Neural cell (in vitro differentiated cells): ENCODE data around the gene KCNIP3. TPM values are rescaled to one million over a fixed set of nuclear protein-coding genes. Genes with fewer than 3 reads are reported as not detected.

Experiments
- H2AFZ ChIP-seq: fragments of 200-600, 300-800 bp; sonication (generic), shearing (Covaris generic); 2 replicates; pipeline ENCODE4 v1.6.0; 2014; ENCODE audit warnings: low read depth, mild to moderate bottlenecking, antibody characterized with exemption, low read length, moderate library complexity
- H3F3A ChIP-seq: fragments of 200-600 bp; shearing (Covaris generic); 2 replicates; pipeline ENCODE4 v1.6.1; 2016; ENCODE audit warnings: mild to moderate bottlenecking, moderate library complexity, mixed read lengths, antibody characterized with exemption, low read length; ENCODE audit not compliant: insufficient read depth, poor library complexity, severe bottlenecking
- H3K27ac ChIP-seq: fragments of 200-600, 300-800 bp; sonication (generic), shearing (Covaris generic); 2 replicates; pipeline ENCODE4 v1.5.1; 2014; ENCODE audit warnings: mild to moderate bottlenecking, low read length, moderate library complexity
- H3K27me3 ChIP-seq: fragments of 300-800, 200-600 bp; sonication (generic), shearing (Covaris generic); 2 replicates; pipeline ENCODE4 v1.6.0; 2014; ENCODE audit warnings: mild to moderate bottlenecking, low read depth, low read length, moderate library complexity; ENCODE audit not compliant: insufficient read depth
- H3K36me3 ChIP-seq: fragments of 300-800, 200-600 bp; sonication (generic), shearing (Covaris generic); 2 replicates; pipeline ENCODE4 v1.5.1; 2014; ENCODE audit warnings: mild to moderate bottlenecking, antibody characterized with exemption, low read length, moderate library complexity; ENCODE audit not compliant: insufficient read depth
- H3K4me2 ChIP-seq: fragments of 300-800, 200-600 bp; sonication (generic), shearing (Covaris generic); 2 replicates; pipeline ENCODE4 v1.6.0; 2014; ENCODE audit warnings: mild to moderate bottlenecking, low read length
- H3K4me3 ChIP-seq: fragments of 300-800, 200-600 bp; sonication (generic), shearing (Covaris generic); 2 replicates; pipeline ENCODE4 v1.5.1; 2014; ENCODE audit warnings: mild to moderate bottlenecking, low read length, moderate library complexity
- H3K79me2 ChIP-seq: fragments of 200-600 bp; shearing (Covaris generic); replicated peaks from 2 replicates; pipeline ENCODE4 v1.6.0; 2014; ENCODE audit warnings: mild to moderate bottlenecking, low read length, moderate library complexity; ENCODE audit not compliant: insufficient read depth
- H3K9ac ChIP-seq: fragments of 300-800, 200-600 bp; sonication (generic), shearing (Covaris generic); 2 replicates; pipeline ENCODE4 v1.6.1; 2016; ENCODE audit warnings: mild to moderate bottlenecking, low read length, mixed read lengths
- H3K9me2 ChIP-seq: fragments of 200-600 bp; shearing (Covaris generic); 2 replicates; pipeline ENCODE4 v1.6.1; 2016; ENCODE audit warnings: mild to moderate bottlenecking, low read length, mixed read lengths; ENCODE audit not compliant: insufficient read depth
- H3K9me3 ChIP-seq: fragments of 200-600, 300-800 bp; sonication (generic), shearing (Covaris generic); 2 replicates; pipeline ENCODE4 v1.6.1; 2016; ENCODE audit warnings: mild to moderate bottlenecking, mixed run types, low read length, moderate library complexity, mixed read lengths
- H4K20me1 ChIP-seq: fragments of 200-600 bp; shearing (Covaris generic); 2 replicates; pipeline ENCODE4 v1.6.1; 2016; ENCODE audit warnings: mild to moderate bottlenecking, mixed run types; ENCODE audit not compliant: insufficient read depth
- CTCF ChIP-seq: fragments of 450-650 bp; IDR thresholded peaks from 2 replicates; pipeline ENCODE4 v1.5.1; 2014; ENCODE audit warnings: antibody characterized with exemption, mild to moderate bottlenecking, moderate library complexity; ENCODE audit not compliant: poor library complexity, severe bottlenecking
- EP300 ChIP-seq: fragments of 450-650 bp; conservative IDR thresholded peaks from 2 replicates; pipeline ENCODE4 v1.6.1; 2014; ENCODE audit warnings: antibody characterized with exemption, mild to moderate bottlenecking, moderate library complexity; ENCODE audit not compliant: poor library complexity, severe bottlenecking
- EZH2 ChIP-seq: fragments of 200-600, 300-800 bp; shearing (Covaris generic), sonication (generic); IDR thresholded peaks from 2 replicates; pipeline ENCODE4 v1.6.1; 2014; ENCODE audit warnings: antibody characterized with exemption, low read length, borderline replicate concordance, mild to moderate bottlenecking; ENCODE audit not compliant: insufficient read depth, poor library complexity, severe bottlenecking
- MXI1 ChIP-seq: fragments of 450-650 bp; conservative IDR thresholded peaks from 2 replicates; pipeline ENCODE4 v1.6.1; 2014; ENCODE audit warnings: antibody characterized with exemption, mild to moderate bottlenecking; ENCODE audit not compliant: poor library complexity, severe bottlenecking
- POLR2AphosphoS5 ChIP-seq: IDR thresholded peaks from 2 replicates; pipeline ENCODE4 v1.6.1; 2012
- RAD21 ChIP-seq: fragments of 450-650 bp; conservative IDR thresholded peaks from 2 replicates; pipeline ENCODE4 v1.6.1; 2014; ENCODE audit warnings: antibody characterized with exemption, mild to moderate bottlenecking, moderate library complexity
- REST ChIP-seq: IDR thresholded peaks from 2 replicates; pipeline ENCODE4 v1.6.1; 2012; ENCODE audit warnings: borderline replicate concordance
- SMC3 ChIP-seq: fragments of 450-650 bp; conservative IDR thresholded peaks from 2 replicates; pipeline ENCODE4 v1.6.1; 2014; ENCODE audit warnings: antibody characterized with exemption, mild to moderate bottlenecking, moderate library complexity; ENCODE audit not compliant: poor library complexity
- TAF1 ChIP-seq: IDR thresholded peaks from 2 replicates; pipeline ENCODE4 v1.6.1; 2012; ENCODE audit warnings: low read depth
- polyA plus RNA-seq: library from polyadenylated mRNA; depleted of rRNA; stranded (reverse); fragments of >200 nt; gene quantifications from 2 replicates; pipeline ENCODE4 v1.2.3, GENCODE V29; 2014

Gene KCNIP3
- polyA plus RNA-seq, 1 donor from 2014 or later, result not detected

- no peaks in the 10 kb centered on the region for H3K9me3 ChIP-seq
- H3K27ac ChIP-seq, result no peak overlapping the region
- H3K36me3 ChIP-seq, result no peaks in the 10 kb centered on the region
- no peak overlapping the region for H3K9ac ChIP-seq
- no peaks in the 10 kb centered on the region for H3F3A ChIP-seq
- no peaks in the 10 kb centered on the region for H3K79me2 ChIP-seq
- no peaks in the 10 kb centered on the region for H3K9me2 ChIP-seq
- no peak overlapping the region for H3K4me3 ChIP-seq
- TF ChIP-seq POLR2AphosphoS5, result no peak
- TF ChIP-seq RAD21, result no peak
- TF ChIP-seq CTCF, result no peak
- TF ChIP-seq SMC3, result no peak
- no peak for TF ChIP-seq EP300
- no peak for TF ChIP-seq MXI1
- peaks cover 24% of the 10 kb centered on the region for H3K27me3 ChIP-seq
- H3K4me2 ChIP-seq, result no peak overlapping the region
- no peak overlapping the region for H2AFZ ChIP-seq
- H4K20me1 ChIP-seq, result no peaks in the 10 kb centered on the region
These were observed 54.4 kb downstream of the KCNIP3 start for GRCh38 chr2:95351598-95351915.

- H3K27me3 ChIP-seq, result peaks cover 17% of the 10 kb centered on the region
- no peak for TF ChIP-seq POLR2AphosphoS5
- no peak for TF ChIP-seq TAF1
- no peak for TF ChIP-seq REST
- TF ChIP-seq RAD21, result no peak
- TF ChIP-seq EP300, result no peak
- TF ChIP-seq CTCF, result no peak
- TF ChIP-seq SMC3, result no peak
- TF ChIP-seq MXI1, result no peak
- TF ChIP-seq EZH2, result no peak
- no peaks in the 10 kb centered on the region for H3K9me2 ChIP-seq
- H3F3A ChIP-seq, result no peaks in the 10 kb centered on the region
- no peak overlapping the region for H3K9ac ChIP-seq
- no peak overlapping the region for H2AFZ ChIP-seq
- H3K9me3 ChIP-seq, result peaks cover 5% of the 10 kb centered on the region
- no peaks in the 10 kb centered on the region for H4K20me1 ChIP-seq
- no peak overlapping the region for H3K4me2 ChIP-seq
- H3K36me3 ChIP-seq, result no peaks in the 10 kb centered on the region
- H3K27ac ChIP-seq, result no peak overlapping the region
- no peaks in the 10 kb centered on the region for H3K79me2 ChIP-seq
- H3K4me3 ChIP-seq, result no peak overlapping the region
These were observed 55.3 kb downstream of the KCNIP3 start for GRCh38 chr2:95352310-95353054.
